Kidney epithelial cell (primary cell): ENCODE measurements around the gene FRS3. TPM values are rescaled to one million over a fixed set of nuclear protein-coding genes. Genes with fewer than 3 reads are reported as not detected.

Experiments
- DNase-seq: peaks from one replicate; pipeline ENCODE4 v3.0.0-alpha.2; 2010; ENCODE audit warnings: low read depth
- H3K27me3 ChIP-seq: 2 replicates; pipeline ENCODE4 v1.6.0; 2011; ENCODE audit warnings: low read length; ENCODE audit not compliant: control insufficient read depth, insufficient read depth
- H3K36me3 ChIP-seq: 2 replicates; pipeline ENCODE4 v1.5.1; 2011; ENCODE audit warnings: low read length; ENCODE audit not compliant: control insufficient read depth, insufficient read depth
- H3K4me3 ChIP-seq: 2 replicates; pipeline ENCODE4 v1.5.1; 2011; ENCODE audit warnings: low read depth, mild to moderate bottlenecking, control low read depth, low read length
- total RNA-seq: library from RNA; depleted of rRNA; stranded (reverse); fragments of >200 nt; gene quantifications from 2 replicates; pipeline ENCODE4 v1.2.3, GENCODE V29; 2015
- TF ChIP-seq, protein P1 (sequence below): IDR thresholded peaks from 2 replicates; pipeline ENCODE4 v1.5.1; 2011; ENCODE audit warnings: mild to moderate bottlenecking, moderate library complexity, low read length, control low read depth, inconsistent platforms; ENCODE audit not compliant: insufficient read depth, poor library complexity, severe bottlenecking

FRS3 gene
- total RNA-seq, 1 donor from 2014 or later: 2.1 TPM

GRCh38 chr6:41722969-41723529 lies 56.7 kb downstream of the FRS3 start:
- no peaks in the 10 kb centered on the region for H3K36me3 ChIP-seq
- no peak overlapping the region for H3K4me3 ChIP-seq
- no peaks in the 10 kb centered on the region for H3K27me3 ChIP-seq
- TF ChIP-seq, protein P1, sequence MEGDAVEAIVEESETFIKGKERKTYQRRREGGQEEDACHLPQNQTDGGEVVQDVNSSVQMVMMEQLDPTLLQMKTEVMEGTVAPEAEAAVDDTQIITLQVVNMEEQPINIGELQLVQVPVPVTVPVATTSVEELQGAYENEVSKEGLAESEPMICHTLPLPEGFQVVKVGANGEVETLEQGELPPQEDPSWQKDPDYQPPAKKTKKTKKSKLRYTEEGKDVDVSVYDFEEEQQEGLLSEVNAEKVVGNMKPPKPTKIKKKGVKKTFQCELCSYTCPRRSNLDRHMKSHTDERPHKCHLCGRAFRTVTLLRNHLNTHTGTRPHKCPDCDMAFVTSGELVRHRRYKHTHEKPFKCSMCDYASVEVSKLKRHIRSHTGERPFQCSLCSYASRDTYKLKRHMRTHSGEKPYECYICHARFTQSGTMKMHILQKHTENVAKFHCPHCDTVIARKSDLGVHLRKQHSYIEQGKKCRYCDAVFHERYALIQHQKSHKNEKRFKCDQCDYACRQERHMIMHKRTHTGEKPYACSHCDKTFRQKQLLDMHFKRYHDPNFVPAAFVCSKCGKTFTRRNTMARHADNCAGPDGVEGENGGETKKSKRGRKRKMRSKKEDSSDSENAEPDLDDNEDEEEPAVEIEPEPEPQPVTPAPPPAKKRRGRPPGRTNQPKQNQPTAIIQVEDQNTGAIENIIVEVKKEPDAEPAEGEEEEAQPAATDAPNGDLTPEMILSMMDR: no peak
- DNase-seq: no peak

- Histone ChIP-seq H3K4me3 (no peak overlapping the region), H3K27me3 (no peaks in the 10 kb centered on the region), H3K36me3 (no peaks in the 10 kb centered on the region)
- TF ChIP-seq, protein P1: no peak
- DNase-seq: no peak
Observed at GRCh38 chr6:41721414-41721813, 58.3 kb downstream of the FRS3 start.

DNA sequence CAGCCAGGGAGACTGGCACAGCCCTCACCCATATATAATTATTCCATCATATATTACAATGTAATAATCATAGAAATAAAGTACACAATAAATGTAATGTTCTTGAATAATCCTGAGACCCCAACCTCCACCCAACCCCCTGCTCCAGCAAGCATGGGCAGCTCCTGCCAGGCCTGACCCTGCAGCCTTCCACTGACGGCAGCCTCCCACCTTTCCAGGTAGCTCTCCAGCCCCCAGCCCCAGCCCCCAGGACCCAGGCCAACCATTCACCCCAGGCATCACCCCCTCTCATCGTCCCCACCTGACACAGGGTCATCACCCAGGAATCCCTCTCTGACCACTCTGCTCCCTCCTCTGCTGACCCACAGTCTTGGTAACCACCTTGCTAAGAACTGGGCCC lies 58.9 kb downstream of the FRS3 start:
- TF ChIP-seq, protein P1: no peak
- H3K4me3 ChIP-seq: no peak overlapping the region
- no peaks in the 10 kb centered on the region for H3K36me3 ChIP-seq

DNA sequence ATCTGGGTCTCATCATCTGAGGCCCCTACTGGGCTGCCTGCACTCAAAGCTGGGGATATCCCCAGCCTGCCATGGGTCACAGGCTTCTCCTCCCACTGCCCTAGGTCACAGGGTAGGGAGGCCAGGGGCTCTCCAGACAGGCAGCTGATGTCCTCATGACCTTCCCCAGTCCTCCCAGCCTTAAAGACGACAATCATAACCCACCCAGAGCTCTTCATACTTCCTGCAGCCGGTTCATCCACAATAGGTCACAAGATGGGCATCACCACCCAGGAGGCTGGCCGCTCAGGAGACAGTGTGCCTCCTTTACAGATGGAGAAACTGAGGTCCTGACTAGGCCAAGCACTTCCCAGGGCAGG lies 59.5 kb downstream of the FRS3 start:
- H3K27me3 ChIP-seq: no peaks in the 10 kb centered on the region
- TF ChIP-seq, protein P1: no peak
- H3K36me3 ChIP-seq: no peaks in the 10 kb centered on the region
- no peak overlapping the region for H3K4me3 ChIP-seq
- no peak for DNase-seq

More for the DNA sequence above, 58.9 kb downstream of the FRS3 start:
- no peak for DNase-seq
- no peaks in the 10 kb centered on the region for H3K27me3 ChIP-seq

Other genes with a start within 250 kb of the FRS3 start
- 22.4 and 30.3 TPM in 2 replicates for gene FOXP4, start 233.5 kb downstream of the FRS3 start, total RNA-seq
- 84.6 and 99.6 TPM in 2 replicates for gene MDFI, start 141.4 kb downstream of the FRS3 start, total RNA-seq
- gene TFEB, start 44.3 kb downstream of the FRS3 start, total RNA-seq: 3.8 and 5.1 TPM in 2 replicates
- not detected in 2 replicates for gene PGC, start 32.5 kb downstream of the FRS3 start, total RNA-seq
- not detected in 2 replicates for gene PRICKLE4, start 882 bp upstream of the FRS3 start, total RNA-seq
- gene TOMM6, start 7.8 kb upstream of the FRS3 start, total RNA-seq: 125 and 143 TPM in 2 replicates
- gene USP49, start 115.5 kb upstream of the FRS3 start, total RNA-seq: 1.8 and 2.4 TPM in 2 replicates
- 21.5 and 25.0 TPM in 2 replicates for gene MED20, start 141.2 kb upstream of the FRS3 start, total RNA-seq
- gene BYSL, start 141.6 kb upstream of the FRS3 start, total RNA-seq: 16.9 and 22.9 TPM in 2 replicates
- 23.9 and 29.2 TPM in 2 replicates for gene CCND3, start 161.9 kb upstream of the FRS3 start, total RNA-seq